Measurements from ENCODE around the gene ANP32D.
"Not testable (repeated sequence)": the region's sequence is repeated elsewhere in the genome, so short reads cannot be mapped to it uniquely, and the experiment has no call there.

The ANP32D gene

DNA sequence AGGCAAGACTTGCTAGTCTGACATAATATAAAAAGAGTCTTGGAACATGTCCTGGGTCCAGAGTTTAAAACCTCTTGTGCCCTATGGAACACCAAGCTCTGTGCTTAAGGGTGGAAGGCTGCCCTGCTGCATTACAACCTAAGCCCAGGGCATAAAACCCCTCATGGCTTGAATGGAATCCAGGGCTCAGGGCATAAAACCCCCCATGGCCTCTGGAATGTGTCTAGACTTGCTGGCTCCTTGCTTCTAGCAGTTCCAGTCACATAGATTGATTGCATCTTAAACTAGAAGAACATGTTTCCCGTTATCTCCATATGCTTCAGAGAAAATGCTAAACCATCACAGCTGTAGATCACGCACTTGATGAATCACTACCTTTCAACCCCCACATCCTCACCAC lies 34.5 kb downstream of the ANP32D start:
- DNase-seq (ENCODE audit: low read depth) = not testable (repeated sequence)

DNA sequence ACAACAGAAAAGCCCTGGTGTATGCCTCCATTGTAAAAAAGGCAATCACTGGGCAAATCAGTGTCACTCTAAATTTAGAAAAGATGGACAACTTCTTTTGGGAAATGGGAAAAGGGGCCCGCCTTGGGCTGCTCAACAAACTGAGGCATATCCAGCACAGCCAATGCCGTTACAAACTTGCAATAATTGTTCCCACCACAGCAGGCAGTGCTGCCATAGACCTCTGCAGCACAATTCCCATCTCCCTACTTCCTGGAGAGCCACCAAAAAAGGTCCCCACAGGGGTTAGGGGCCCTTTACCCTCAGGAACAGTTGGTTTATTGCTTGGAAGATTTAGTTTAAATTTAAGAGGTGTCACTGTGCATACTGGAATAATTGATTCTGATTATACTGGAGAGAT lies 36.6 kb downstream of the ANP32D start:
- no peak for DNase-seq (ENCODE audit: low read depth)

DNA sequence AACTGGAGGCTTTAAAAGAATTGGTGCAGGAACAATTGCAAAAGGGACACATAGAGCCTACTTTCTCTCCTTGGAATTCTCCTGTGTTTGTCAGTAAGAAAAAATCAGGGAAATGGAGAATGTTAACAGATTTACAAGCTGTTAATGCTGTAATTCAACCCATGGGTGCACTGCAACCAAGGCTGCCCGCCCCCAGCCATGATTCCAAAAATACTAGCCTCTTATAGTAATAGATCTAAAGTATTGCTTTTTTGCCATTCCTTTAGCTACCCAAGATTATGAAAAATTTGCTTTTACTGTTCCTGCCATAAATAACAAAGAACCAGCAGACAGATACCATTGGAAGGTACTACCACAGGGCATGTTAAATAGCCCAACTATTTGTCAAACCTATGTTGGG lies 37.8 kb downstream of the ANP32D start:
- DNase-seq (ENCODE audit: low read depth) = no peak

DNA sequence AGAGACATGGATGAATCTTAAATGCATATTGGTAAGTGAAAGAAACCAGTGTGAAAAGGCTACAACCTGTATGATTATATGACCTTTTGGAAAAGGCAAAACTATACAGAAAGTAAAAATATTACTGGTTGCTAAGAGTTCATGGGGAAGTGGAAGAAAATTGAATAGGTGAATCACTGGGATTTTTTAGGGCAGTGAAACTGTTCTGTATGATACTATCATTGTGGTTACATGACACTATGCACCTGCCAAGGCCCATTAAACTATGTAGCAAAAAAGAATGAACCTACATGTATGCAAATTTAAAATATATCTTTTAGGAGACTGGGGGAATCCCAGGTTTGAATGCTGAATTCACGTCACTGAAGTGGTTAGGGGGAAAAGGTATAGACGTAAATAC lies 40.5 kb downstream of the ANP32D start:
- DNase-seq (ENCODE audit: low read depth) = no peak

DNA sequence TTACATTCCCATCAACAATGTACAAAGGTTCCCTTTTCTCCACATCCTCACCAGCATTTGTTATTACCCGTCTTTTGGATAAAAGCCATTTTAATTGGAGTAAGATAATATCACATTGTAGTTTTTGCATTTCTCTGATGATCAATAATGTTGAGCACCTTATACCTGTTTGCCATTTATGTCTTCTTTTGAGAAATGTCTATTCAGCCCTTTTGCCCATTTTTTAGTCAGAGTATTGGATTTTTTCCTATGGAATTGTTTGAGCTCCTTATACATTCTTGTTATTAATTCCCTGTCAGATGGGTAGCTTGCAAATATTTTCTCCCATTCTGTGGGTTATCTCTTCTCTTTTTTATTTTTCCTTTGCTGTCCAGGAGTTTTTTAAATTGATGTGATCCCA lies 42.4 kb downstream of the ANP32D start:
- no peak for DNase-seq (ENCODE audit: low read depth)

DNA sequence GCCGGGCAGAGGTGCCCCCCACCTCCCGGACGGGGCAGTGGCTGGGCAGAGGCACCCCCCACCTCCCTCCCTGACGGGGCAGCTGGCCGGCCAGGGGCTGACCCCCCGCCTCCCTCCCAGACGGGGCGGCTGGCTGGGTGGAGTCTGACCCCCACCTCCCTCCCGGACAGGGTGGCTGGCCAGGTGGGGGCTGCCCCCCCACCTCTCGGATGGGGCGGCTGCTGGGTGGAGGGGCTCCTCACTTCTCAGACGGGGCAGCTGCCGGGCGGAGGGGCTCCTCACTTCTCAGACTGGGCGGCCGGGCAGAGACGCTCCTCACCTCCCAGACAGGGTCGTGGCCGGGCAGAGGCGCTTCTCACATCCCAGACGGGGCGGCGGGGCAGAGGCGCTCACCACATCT lies 48.0 kb downstream of the ANP32D start:
- DNase-seq (ENCODE audit: low read depth) = not testable (repeated sequence)
